ENCODE measurements around the gene COBL.

COBL gene

DNA sequence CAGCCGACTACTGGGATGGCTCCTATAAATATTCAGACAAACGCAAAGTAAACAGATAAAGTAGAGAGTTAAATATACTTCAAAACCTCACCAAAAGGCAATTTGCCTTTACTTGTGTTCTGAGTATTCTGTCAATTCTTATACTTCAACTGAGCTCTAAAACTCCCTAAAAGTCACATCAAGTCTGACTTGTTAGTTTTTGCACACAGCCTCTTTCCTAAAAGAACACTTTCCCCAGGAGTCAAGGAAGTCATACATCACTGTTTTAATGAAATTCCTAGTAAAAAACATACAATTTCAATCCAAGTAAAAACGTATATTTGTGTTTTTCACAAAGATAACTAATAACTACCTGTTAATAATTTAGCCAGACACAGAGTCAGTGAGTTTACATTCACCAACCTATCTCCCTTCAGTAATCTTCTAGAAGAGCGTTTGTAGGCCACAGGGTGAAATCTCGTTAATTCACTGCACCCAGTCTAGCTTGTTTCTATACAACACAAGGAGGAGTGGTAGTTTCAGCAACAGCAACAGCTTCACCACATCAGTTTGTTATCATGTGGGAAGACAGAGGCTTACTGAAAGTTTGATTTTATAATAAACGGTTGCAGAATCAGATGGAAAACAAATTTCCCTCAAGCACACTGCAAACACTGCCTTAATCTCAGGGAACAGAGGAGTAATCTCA lies 2.7 kb downstream of the COBL start:
- DNase-seq: no peak
- TF ChIP-seq, protein P1, sequence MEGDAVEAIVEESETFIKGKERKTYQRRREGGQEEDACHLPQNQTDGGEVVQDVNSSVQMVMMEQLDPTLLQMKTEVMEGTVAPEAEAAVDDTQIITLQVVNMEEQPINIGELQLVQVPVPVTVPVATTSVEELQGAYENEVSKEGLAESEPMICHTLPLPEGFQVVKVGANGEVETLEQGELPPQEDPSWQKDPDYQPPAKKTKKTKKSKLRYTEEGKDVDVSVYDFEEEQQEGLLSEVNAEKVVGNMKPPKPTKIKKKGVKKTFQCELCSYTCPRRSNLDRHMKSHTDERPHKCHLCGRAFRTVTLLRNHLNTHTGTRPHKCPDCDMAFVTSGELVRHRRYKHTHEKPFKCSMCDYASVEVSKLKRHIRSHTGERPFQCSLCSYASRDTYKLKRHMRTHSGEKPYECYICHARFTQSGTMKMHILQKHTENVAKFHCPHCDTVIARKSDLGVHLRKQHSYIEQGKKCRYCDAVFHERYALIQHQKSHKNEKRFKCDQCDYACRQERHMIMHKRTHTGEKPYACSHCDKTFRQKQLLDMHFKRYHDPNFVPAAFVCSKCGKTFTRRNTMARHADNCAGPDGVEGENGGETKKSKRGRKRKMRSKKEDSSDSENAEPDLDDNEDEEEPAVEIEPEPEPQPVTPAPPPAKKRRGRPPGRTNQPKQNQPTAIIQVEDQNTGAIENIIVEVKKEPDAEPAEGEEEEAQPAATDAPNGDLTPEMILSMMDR (IDR thresholded peaks at IDR 0.05; ENCODE audit: low read depth, low read length, missing control alignments): no peak
- Histone ChIP-seq H3K36me3 (replicated peaks) (no peaks in the 10 kb centered on the region), H3K4me3 (ENCODE audit: low read depth, low read length) (no peak overlapping the region), H3K27me3 (replicated peaks) (peaks cover 26% of the 10 kb centered on the region), H3K27ac (no peak overlapping the region)
- in situ Hi-C loops (cut with HindIII; ENCODE audit: low pct_ligation_motif_present, low sequenced_read_pairs): no loop called here

DNA sequence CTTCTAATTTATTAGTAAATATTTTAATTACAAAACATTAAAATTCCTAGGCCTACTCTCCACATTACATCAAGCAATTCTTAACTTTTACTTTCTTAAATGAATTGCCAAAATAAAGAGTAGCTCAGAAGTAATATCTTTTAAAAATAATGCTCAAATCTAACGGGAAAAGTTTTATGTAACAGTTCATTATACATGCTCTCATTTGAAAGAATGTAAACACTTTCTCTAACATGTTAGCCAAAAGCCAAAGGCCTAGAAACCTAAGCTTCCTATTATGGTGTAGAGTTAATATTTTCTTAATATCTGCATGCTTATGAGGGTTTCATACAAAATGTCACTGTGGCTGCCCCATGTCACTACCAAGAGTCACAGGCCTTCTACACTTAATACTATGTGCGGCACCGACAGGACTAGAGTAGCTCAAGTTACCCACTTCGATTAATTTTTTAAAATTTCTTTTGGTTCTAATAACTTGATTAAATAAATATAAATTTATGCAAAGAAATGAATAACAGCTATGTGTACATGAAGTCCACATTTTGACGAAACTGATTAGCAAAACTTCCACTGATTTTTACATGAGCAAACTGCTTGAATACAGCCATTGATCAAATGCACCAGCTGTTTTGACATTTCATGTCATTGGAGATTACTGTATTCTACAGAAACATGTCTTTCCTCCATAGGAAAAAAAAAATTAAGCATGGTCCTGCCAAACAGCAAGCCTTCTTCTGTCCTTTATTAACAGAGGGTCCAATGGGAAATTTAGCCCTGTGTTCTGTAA lies 3.5 kb downstream of the COBL start:
- H3K4me3 ChIP-seq (ENCODE audit: low read depth, low read length): no peak overlapping the region
- DNase-seq: no peak
- peaks cover 26% of the 10 kb centered on the region for H3K27me3 ChIP-seq (replicated peaks)
- in situ Hi-C loops (cut with HindIII; ENCODE audit: low pct_ligation_motif_present, low sequenced_read_pairs): no loop called here
- no peak overlapping the region for H3K27ac ChIP-seq
- H3K36me3 ChIP-seq (replicated peaks): no peaks in the 10 kb centered on the region
- TF ChIP-seq, protein P1 (IDR thresholded peaks at IDR 0.05; ENCODE audit: low read depth, low read length, missing control alignments): no peak

DNA sequence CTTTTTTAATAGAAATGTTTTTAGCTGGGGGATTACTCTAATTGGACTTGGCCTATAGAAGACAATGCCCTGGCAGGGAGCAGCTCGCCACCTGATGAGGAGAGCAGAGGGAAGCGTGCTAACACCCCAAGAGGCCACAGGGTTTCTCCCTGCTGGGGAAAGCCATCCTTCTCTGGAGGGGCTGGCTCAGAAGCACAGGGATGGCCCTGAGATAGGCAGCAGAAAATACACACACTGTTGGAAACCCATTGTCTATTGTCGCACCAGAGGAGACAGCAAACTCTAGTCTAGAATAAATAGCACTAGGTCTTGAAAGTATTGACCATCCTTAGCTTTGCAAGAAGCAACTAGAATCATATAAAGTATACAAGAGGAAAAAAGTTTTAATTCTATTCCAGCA lies 5.4 kb downstream of the COBL start:
- H3K36me3 ChIP-seq (replicated peaks): no peaks in the 10 kb centered on the region
- DNase-seq: no peak
- in situ Hi-C loops (cut with HindIII; ENCODE audit: low pct_ligation_motif_present, low sequenced_read_pairs): no loop called here
- peaks cover 9% of the 10 kb centered on the region for H3K27me3 ChIP-seq (replicated peaks)
- TF ChIP-seq, protein P1 (IDR thresholded peaks at IDR 0.05; ENCODE audit: low read depth, low read length, missing control alignments): no peak
- H3K4me3 ChIP-seq (ENCODE audit: low read depth, low read length): no peak overlapping the region
- no peak overlapping the region for H3K27ac ChIP-seq

DNA sequence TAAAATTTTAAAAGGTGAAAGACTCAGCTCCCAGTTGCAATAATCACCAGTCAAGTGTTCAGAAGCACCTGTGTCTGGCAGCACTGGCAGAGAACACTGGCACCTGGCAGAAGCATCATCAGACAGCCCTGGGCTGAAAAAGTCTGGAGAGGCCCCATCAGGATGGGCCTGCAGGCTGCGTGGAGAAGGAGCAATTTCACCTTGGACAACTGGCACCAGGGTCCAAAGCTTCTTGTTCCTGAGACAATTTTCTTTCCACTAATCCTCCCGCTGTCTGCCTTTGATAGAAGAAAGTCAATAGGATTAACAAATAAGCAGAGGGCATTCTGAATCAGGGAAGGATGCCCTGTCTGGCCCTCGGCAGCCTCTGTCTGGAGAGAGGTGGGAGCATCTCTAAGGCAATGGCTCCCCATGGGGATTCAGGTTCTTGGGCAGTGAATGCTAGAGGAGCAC lies 6.5 kb downstream of the COBL start:
- Histone ChIP-seq H3K27ac (no peak overlapping the region), H3K36me3 (replicated peaks) (no peaks in the 10 kb centered on the region), H3K4me3 (ENCODE audit: low read depth, low read length) (no peak overlapping the region), H3K27me3 (replicated peaks) (no peaks in the 10 kb centered on the region)
- DNase-seq: no peak
- TF ChIP-seq, protein P1 (IDR thresholded peaks at IDR 0.05; ENCODE audit: low read depth, low read length, missing control alignments): no peak
- in situ Hi-C loops (cut with HindIII; ENCODE audit: low pct_ligation_motif_present, low sequenced_read_pairs): no loop called here

DNA sequence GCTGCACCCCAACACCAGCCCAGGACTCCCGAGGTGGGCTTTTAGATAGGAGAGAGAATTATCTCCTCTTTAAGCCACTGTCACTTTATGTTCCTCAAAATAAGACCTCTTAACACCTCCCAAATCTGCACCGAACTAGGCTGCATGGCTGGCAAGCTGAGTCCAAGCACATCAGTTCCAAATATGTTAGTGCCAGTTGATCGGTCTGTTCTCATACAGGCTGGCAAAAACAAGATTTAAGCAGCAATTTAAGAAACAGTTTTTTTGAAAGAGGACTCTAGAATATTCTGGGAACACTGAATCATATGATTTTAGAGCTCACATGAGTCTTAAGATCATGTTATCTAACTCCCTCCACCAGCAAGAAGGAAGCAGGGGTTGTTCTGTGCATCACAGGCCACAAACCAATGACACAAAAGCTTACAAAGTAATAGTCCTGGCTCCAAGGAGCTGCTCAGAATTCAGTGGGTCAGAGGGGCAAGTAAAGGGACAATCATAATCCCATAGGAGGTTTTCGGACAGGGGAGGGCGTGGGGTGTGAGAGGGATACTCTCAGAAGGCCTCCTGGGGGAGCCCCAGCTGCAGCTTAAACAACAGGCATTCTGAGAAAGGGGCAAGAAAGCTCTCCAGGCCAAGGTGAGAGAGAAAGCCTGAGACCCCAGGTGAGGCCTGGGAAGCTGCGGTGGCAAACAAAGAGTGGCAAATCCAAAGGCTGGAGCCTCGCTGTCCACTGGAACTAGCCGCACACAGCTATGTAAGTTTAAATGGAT lies 7.1 kb downstream of the COBL start:
- TF ChIP-seq, protein P1 (IDR thresholded peaks at IDR 0.05; ENCODE audit: low read depth, low read length, missing control alignments): no peak
- no peak for DNase-seq
- Histone ChIP-seq H3K36me3 (replicated peaks) (no peaks in the 10 kb centered on the region), H3K27ac (no peak overlapping the region), H3K27me3 (replicated peaks) (no peaks in the 10 kb centered on the region), H3K4me3 (ENCODE audit: low read depth, low read length) (no peak overlapping the region)
- in situ Hi-C loops (cut with HindIII; ENCODE audit: low pct_ligation_motif_present, low sequenced_read_pairs): no loop called here

Measured in brain microvascular endothelial cell (primary cell).